ENCODE data around the gene MVD.

Gene MVD

GRCh38 chr16:88655053-88655732, 7.7 kb downstream of the MVD start:
- DNase-seq (ENCODE audit: low read depth): no peak

DNA sequence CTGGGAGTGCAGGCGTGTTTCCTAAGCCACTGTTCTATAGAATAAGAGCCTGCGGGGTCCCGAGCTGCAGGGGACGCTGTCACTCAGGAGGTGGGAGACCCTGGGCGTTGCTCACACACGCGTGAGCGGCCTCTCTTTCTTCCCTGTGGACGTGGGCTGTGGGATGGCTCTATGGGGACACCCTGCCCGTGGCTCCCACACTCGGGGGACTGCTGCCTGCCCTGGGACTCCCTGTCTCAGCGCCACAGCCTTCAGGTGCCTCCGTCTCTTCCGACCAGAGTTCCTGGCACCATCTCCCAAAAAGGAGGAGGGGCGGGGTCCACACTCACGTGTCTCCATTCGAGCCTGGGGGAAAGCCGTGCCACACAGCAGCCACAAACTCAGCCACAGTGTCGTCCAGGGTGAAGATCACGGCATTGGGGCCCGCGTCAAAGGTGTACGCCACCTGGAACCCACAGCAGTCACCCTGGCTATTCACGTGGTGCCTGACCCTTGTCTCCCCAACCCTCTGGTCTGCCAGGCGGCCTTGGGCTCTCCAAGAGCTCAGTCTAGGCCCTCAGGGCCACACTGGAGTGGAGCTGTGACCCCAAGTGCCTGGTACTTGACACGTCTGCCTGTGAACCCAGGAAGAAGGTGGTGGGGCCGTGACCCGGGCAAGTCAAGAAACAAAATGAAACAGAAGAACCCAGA, 8.4 kb downstream of the MVD start:
- no peak for DNase-seq (ENCODE audit: low read depth)

DNA sequence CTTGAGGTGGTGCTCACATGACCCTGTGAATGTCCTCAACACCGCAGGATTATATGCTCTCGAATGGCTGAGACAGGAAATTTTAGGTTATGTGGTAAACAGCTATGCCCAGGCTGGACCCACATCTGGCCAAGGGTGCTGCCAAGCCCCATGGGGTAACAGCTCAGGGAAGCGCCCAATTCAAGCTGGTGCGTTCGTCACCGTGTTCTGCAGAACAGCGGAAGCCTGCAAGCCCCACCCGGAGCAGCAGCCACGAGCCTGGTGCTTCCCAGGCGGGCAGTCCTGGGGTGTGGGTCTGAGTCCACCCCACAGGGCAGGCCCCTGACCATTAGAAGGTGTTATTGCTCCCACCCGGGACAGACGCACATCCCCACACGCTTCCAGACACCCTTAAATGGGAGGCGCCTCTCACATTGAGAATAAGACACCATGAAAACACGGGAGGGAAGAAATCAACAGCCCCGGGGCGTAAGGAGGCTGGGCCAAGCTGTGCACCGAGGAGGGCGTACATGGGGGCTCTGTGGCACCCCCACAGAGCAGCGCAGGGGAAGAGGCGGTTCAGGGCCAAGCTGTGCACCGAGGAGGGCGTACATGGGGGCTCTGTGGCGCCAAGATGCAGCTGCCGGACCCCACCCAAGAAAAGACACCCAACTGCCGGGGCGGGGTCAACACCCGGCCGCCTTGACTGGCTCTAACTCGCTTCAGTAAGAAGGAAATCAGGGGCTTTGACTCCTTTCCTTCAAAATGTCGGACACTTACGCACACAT, 9.1 kb downstream of the MVD start:
- no peak for DNase-seq (ENCODE audit: low read depth)

DNA sequence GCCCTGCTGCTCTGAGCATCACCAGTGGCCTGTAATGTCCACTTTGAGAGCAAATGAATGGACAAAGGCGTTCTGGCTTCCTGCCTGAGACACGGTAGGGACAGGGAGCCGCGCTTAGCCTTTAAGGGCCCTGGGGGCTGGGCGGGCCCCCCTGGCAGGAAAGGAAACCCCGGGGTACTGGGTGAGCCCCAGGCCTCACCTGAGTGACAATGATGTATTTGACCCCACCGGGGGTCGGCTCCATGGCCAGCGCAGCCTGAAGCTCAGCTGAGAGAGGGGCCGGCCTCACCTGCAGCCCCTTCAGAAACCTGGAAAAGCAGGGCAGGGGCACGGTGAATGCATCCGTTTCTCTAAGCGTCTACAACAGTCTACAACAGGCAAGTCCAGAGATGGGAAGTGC, 9.8 kb downstream of the MVD start:
- no peak for DNase-seq (ENCODE audit: low read depth)

- DNase-seq (ENCODE audit: low read depth): no peak
Measured at GRCh38 chr16:88652762-88653063, 10.2 kb downstream of the MVD start.

DNA sequence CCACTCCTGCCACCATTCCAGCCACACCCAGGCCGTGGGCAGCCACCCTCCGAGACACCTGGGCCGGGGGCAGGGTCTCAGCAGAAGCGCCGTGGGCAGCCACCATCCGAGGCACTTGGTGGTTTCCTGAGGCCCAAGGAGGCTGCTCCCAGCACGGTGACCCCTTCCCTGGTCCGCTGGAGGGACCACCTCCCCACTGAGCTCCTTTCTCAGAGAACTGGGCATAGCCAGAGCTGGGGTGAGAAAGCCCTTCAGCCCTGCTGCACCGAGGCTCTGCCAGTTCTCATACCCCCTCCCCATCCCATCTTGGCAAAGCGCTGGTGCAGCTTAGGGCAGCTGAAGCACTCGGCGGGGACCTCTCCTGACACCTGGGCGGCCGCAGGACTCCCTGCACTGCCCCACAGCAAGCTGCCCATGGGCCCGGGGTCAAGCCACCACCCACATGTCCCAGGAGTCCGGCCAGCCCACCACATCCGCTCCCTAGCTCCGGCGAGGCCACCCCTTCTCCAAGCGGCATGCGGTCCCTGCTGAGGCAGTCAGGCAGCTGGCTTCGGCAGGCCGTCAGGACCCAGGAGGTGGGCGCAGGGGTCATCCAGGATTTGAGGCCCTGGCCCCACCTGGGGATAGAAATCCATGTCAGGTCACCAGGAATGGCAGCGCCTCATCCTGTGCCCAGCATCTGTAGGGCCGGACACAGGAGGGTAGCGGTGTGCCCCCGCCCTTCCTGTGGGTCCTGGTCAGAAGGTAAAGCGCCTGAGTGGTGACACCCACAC, 10.7 kb downstream of the MVD start:
- DNase-seq (ENCODE audit: low read depth): no peak

DNA sequence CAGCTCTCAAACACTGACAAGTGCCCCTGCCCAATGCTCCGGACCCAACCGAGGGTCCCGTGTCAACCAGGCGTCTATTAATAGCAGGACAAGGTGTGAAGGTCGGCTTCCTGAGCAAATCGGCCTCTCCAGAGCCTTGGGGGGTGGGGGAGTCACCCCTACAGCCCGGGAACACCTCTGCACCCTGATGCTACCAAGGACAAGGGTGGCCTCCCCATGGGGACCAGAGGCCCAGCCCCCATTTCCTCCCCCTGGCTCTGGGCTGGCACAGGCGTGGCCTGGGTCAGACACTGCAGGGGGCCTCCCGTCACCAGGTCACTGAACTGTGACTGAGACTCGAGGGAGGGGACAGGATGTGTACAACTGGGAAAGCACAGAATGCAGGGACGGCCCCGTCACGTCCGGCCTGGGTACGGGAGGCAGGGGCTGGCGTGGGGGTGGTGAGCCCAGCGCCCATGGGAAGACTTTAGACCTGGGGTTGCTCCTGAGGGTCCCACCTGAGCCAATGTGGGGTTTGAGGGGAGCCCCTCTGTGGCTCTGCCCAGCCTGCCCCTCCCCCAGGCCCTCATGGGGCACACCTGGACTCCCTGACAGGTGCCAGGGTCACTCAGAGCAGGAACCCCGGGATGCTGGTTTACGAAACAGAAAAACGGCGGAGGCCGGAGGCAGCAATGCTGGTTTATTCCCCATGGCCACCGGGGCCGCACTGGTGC, 11.5 kb downstream of the MVD start:
- DNase-seq (ENCODE audit: low read depth): peak; percentile 56

DNA sequence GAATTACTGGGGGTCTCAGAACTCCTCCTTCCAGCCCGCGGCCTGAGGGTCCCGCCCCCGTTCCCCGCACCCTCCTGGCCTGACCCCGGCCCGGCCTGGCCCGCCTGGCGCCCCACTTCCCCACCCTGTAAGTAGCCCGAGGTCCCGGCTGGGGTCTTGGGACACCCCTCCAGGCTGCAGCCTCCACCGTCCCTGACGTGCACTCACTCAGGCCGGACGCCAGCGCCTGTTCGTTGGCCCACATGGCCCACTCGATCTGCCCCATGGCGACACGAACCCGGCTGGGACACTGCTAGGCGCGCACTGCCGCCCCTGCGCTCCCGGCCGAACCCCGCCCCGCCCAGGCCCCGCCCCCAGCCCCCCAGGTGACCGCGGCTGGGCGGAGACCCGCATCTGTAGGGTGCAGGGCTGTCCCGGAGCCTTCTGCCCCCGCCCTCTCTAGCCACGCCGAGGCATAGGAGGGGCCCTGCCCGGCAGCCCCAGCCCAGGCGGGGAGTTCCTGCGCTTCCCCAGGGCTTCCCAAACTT, 12.1 kb downstream of the MVD start, which contains the start of gene CYBA:
CYBA (minus strand) TSS at position 305 of the 527 bp plus-strand sequence; CDS start at position 265, 40 bp downstream.
- peak; percentile 61 for DNase-seq (ENCODE audit: low read depth)

- no peak for DNase-seq (ENCODE audit: low read depth)
Measured at GRCh38 chr16:88649924-88650748, 12.8 kb downstream of the MVD start.

- no peak for DNase-seq (ENCODE audit: low read depth)
Measured at GRCh38 chr16:88649195-88649923, 13.5 kb downstream of the MVD start.

GRCh38 chr16:88647178-88648070, 15.5 kb downstream of the MVD start:
- DNase-seq (ENCODE audit: low read depth): no peak

DNA sequence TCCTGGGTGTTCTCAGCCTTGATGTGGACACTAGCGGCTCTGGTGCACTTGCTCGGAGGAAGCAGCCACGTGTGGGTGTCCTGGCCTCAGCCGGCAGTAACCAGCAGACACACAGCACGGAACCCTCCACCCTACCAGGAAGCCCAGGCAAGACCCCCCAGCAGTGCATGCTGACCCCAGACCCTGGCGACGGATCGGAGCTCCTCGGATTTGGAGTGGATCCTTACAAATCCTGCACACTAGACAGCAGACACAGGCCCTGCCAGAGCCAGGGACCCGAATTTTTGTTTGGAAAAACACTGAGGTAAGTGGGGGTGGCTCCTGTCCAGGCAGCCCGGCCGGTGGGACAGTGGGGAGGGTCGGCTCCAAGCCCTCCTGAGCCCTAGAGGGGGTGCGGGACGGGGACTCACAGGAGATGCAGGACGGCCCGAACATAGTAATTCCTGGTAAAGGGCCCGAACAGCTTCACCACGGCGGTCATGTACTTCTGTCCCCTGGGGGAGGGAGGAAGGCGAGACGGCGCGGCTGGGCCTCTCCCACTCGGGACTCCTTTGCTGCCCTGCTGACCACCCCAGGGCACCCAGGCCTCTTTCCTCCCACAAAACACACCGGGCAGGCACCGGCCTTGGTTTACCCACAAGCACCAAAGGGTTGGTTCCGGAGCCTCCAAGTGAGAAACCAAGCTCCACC, 16.4 kb downstream of the MVD start:
- DNase-seq (ENCODE audit: low read depth): no peak

- DNase-seq (ENCODE audit: low read depth): no peak
Measured at GRCh38 chr16:88645941-88646340, 16.9 kb downstream of the MVD start.

GRCh38 chr16:88645455-88645854, 17.4 kb downstream of the MVD start:
- DNase-seq (ENCODE audit: low read depth): no peak

DNA sequence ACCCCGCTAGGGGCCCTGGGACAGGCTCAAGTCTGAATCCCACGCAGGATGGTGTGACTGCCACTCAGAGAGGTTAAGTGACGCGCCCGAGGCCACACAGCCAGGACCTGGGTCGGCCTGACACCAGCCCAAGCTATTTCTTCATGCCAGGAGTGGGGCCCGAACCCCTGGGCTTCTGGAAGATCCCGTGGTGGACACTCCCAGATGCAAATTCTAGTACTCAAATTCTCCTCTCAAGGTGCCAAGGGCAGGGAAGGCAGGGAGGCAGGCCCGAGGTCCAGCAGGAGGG, 19.3 kb downstream of the MVD start:
- DNase-seq (ENCODE audit: low read depth): no peak

DNA sequence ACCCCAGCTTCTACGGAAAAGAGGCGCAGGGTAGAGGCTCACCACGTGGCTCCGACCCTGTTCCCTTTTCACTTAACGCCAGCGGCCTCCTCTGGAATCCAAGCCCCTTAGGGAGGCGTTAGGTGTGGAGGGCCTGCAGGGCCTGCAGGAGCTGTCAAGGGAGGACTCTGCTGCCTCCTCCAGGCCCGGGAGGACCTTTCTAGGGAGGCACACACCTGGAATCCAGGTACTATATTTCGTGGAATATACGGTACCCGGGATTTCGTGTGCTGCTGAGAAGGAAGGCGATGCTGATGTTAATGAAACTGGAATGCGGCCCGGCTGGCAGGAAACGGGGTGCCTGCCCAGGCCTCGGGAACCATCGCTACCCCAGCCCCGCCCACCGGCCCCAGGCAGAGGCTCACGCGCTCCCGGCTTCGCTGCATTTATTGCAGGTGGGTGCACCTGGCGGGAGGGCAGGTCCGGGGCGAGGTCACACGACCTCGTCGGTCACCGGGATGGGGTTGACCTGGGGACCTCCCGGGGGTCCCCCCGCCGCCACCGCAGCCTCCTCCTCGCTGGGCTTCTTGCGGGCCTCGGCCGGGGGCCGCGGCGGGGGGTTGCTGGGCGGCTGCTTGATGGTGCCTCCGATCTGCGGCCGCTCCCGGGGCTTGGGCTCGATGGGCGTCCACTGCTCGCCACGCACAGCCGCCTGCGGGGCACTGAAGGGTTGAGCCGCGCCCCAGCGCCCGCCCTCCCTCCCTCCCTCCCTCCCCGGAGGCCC, 19.8 kb downstream of the MVD start:
- DNase-seq (ENCODE audit: low read depth): no peak

DNA sequence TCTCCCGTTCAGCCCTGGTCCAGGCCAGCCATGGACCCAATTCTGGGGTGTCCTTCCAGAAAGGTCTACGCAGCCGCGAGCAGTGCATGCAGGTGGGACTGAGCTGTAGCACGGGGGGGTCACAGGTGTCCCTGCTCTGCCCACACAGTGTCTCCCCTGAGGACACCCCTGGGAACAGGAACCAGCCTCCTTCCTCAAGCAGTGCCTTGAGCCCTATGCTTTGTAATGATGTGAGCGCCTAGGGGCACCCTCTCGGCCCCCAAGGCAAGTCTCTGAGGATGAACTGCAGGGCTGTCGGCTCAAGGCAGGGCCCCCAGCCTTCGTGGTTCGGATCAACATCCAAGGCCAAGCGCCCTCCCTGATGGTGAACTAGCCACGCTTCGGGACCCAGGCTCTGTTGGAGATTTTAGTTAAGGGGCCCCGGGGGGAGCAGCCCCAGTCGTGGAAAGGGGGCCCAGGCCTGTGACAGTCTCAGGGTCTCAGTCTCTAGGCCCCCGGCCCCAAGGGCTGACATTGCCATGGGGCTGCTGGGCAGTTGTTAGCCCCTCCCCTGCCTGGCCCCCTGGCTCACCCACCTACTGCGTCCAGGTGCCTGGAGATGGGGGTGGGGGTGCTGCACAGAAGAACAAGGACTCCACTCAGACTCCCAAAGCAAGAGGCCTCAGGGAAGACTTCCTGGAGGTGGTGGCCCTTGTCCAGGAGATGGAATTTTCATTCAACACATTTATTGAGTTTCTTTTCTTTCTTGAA, 22.2 kb downstream of the MVD start:
- DNase-seq (ENCODE audit: low read depth): no peak
